ENCODE data around the gene IQCM.

Gene IQCM

GRCh38 chr4:149831656-149832208 is 16.1 kb upstream of the IQCM start:
- no peak for TF ChIP-seq CTCF (IDR thresholded peaks at IDR 0.05; ENCODE audit: low read depth, low read length)
- no peak for DNase-seq (ENCODE audit: low read depth in 2 of 2)
- H3K4me3 ChIP-seq (replicated peaks in 1 of 2; ENCODE audit: low read depth in 2 of 2, low read length in 2 of 2) = no peak overlapping the region

- DNase-seq (ENCODE audit: low read depth in 2 of 2) = no peak
- H3K4me3 ChIP-seq (replicated peaks in 1 of 2; ENCODE audit: low read depth in 2 of 2, low read length in 2 of 2) = no peak overlapping the region
- no peak for TF ChIP-seq CTCF (IDR thresholded peaks at IDR 0.05; ENCODE audit: low read depth, low read length)
Observed at GRCh38 chr4:149830823-149831222, 15.2 kb upstream of the IQCM start.

- no peak for DNase-seq (ENCODE audit: low read depth in 2 of 2)
- TF ChIP-seq CTCF (IDR thresholded peaks at IDR 0.05; ENCODE audit: low read depth, low read length) = no peak
- H3K4me3 ChIP-seq (replicated peaks in 1 of 2; ENCODE audit: low read depth in 2 of 2, low read length in 2 of 2) = no peak overlapping the region
Observed at GRCh38 chr4:149825336-149825735, 9.7 kb upstream of the IQCM start.

- no peak overlapping the region for H3K4me3 ChIP-seq (replicated peaks in 1 of 2; ENCODE audit: low read depth in 2 of 2, low read length in 2 of 2)
- DNase-seq (ENCODE audit: low read depth in 2 of 2) = peak; percentile 50 to 77
Observed at GRCh38 chr4:149823769-149824221, 8.2 kb upstream of the IQCM start.

GRCh38 chr4:149801416-149801815 is 14.2 kb downstream of the IQCM start:
- no peak for DNase-seq (ENCODE audit: low read depth in 2 of 2)
- no peak overlapping the region for H3K4me3 ChIP-seq (replicated peaks in 1 of 2; ENCODE audit: low read depth in 2 of 2, low read length in 2 of 2)

More at GRCh38 chr4:149823769-149824221, 8.2 kb upstream of the IQCM start:
- no peak for TF ChIP-seq CTCF (IDR thresholded peaks at IDR 0.05; ENCODE audit: low read depth, low read length)

GRCh38 chr4:149799546-149799945 is 16.1 kb downstream of the IQCM start:
- H3K4me3 ChIP-seq (replicated peaks in 1 of 2; ENCODE audit: low read depth in 2 of 2, low read length in 2 of 2) = no peak overlapping the region
- no peak for TF ChIP-seq CTCF (IDR thresholded peaks at IDR 0.05; ENCODE audit: low read depth, low read length)
- DNase-seq (ENCODE audit: low read depth in 2 of 2) = no peak

More at GRCh38 chr4:149801416-149801815, 14.2 kb downstream of the IQCM start:
- no peak for TF ChIP-seq CTCF (IDR thresholded peaks at IDR 0.05; ENCODE audit: low read depth, low read length)

GRCh38 chr4:149796381-149796780 is 19.3 kb downstream of the IQCM start:
- TF ChIP-seq CTCF (IDR thresholded peaks at IDR 0.05; ENCODE audit: low read depth, low read length) = no peak
- no peak for DNase-seq (ENCODE audit: low read depth in 2 of 2)
- H3K4me3 ChIP-seq (replicated peaks in 1 of 2; ENCODE audit: low read depth in 2 of 2, low read length in 2 of 2) = no peak overlapping the region
